C1 segment of cervical spinal cord (tissue), 14 donors: ENCODE measurements around the gene HEXA.

ENCODE experiments used
- DNase-seq, 14 donors: peaks; one replicate each; lab custom pipeline; 2025; lab: John Stamatoyannopoulos, UW

HEXA gene

DNA sequence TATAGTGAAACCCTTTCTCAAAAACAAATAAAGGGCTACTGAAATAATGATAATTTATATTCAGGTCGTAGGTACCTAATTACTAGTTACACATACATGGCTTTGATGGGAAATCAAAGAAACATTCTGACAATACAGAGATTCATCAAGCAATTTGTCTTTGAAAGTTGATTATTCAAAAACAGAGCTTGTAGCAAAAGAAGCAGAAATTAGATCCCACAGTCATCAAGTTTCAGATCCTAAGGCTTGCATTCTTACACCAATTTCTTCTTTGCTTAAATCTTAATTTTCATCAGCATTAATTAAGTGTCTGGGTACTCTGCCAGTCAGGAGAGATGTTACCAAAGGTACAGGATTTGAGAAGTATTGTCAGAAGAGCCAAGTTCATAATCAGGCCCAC lies 1.5 kb upstream of the HEXA start:
- no peak for DNase-seq

DNA sequence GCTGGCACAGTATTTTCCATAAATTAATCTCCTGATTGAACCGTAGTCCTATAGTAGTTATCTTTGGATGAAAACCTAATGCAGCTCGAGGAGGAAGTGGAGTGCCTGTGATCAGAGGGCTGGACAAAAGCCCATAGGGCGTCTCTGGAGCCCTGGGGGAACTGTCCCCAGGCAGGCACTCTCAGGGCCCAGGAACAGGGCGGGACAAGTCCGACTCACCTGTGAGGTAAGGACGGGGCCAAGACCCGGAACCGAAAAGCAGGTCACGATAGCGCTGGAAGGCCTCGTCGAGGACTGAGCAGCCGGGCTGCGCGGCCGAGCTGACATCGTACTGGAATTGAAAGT lies 341 bp downstream of the HEXA start:
- peak in 4 of 14 donors; percentile 42 to 76 (median 48) for DNase-seq

GRCh38 chr15:72372361-72372760 lies 3.5 kb downstream of the HEXA start:
- DNase-seq = no peak

- DNase-seq = no peak
Observed at GRCh38 chr15:72369964-72370363, 5.8 kb downstream of the HEXA start.

DNA sequence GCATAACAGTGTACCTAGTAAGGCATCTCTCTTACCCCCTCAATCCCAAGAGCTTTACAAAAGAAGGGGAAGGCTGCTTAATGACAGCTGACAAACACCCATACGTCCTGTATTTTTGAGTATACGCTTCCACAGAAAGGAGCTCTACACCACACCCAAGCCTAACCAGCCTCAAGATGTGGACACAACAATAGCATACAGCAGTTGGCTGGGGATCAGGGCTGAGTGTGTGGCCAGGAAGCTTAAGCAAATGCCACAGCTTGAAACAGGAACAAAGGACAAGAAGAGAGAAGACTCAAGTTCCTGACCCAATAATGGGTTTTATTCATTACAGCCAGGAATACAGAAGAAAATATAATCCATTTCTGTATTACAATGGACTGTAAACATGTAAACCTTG lies 6.9 kb downstream of the HEXA start:
- peak in 1 of 14 donors; percentile 4 for DNase-seq

GRCh38 chr15:72368325-72368724 lies 7.5 kb downstream of the HEXA start:
- peak in 1 of 14 donors; percentile 0 for DNase-seq

DNA sequence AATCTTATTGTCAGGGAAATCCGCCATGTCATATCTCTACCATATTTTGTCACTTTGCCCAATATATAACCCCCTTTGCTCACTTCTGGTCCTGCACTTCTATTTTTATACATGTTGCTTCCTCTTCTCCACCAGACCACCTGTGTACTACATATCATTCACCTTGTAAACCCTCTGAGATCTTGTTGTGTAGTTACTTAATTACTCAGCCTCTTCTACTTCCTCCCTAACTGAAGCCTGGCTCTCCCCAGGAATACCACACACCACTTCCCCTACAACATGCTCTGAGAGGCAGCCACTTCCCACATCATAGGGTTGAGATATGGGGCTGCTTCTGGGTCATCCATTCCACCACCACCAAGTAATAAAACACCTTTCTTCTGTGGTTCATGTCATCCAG lies 10.0 kb downstream of the HEXA start:
- peak in 1 of 14 donors; percentile 0 for DNase-seq

- no peak for DNase-seq
Observed at GRCh38 chr15:72361176-72361575, 14.6 kb downstream of the HEXA start.

DNA sequence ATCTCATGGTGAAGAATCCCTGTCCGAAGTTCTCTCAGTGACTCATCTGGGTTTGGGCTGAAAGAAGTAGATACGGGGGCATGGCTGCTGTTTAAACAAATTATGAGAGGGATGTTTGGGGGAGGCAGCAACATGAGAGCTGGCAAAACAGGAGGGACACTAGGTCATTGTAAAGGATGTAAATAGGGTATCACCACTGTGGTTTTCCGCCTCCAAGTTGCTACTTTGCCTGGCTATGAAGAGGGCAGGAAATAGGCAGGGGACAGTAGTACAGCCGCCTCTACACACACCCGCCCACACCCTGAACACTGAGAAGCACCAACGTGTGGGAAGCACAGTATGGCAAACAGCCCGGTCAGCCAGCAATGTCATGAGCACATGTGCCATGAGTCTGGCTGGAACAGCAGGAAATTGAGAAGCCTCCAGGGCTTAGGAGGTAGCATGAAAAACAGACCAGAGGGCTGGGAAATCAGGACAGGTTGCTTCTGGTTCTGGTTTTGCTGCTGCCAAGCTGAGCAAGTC lies 17.1 kb downstream of the HEXA start:
- peak in 3 of 14 donors; percentile 2 to 5 (median 2) for DNase-seq

GRCh38 chr15:72358121-72358520 lies 17.7 kb downstream of the HEXA start:
- no peak for DNase-seq

DNA sequence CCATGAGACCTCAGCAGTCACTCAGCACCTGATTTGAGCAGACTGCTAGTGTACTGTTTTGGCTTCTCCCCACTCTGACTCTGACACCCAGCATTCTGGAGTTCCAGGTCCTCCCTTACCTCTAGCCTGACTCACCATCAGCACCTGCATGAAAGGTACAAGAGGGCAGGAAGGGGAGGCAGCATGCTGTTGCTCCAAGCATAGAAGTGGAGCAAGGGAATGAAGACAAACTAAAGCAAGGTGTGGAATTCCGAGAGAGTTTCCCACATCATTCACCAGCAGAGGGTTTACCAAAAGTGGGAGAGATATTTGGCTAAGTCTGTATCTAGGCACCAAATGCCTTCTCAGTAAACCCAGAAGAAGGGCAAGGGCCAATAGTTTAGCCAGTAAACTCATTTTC lies 21.3 kb downstream of the HEXA start:
- DNase-seq = no peak

DNA sequence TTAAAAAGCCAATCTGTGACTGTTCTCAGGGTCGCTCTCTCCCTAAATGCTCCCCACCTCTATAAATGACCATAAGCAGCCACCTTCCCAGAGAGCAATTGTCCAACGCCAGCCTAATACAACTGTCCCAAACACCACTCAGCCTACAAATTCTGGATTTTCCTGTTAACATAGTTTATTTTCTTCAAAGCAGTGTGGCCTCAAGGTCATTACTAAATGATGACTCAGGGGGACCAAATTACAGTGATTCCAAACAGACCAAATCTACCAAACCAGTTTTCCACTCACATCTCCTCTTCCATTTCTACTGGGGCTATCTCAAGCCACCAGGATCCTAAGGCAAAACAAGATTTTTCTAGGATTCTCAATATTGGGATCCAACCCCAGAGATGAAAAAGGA lies 22.5 kb downstream of the HEXA start:
- no peak for DNase-seq

GRCh38 chr15:72345806-72346205 lies 30.0 kb downstream of the HEXA start:
- no peak for DNase-seq

DNA sequence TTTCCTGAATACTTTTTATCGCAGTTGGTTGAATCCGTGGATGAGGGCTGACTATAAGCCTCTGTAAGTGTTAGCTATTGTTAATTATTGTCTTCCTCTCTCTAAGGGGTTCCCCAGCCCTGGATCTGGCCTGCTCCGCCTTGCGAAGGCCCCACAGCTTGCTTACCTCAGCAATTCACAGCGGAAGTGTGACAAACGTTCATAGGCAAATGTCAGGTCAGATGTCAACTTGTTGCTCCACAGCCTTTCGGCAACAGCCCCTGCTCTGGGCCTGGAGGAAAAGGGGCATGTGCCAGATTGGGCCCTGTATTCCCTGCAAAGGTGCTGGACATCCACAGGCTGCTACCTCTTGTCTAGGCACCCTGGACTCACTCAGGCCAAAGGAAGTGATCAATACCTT lies 30.5 kb downstream of the HEXA start:
- no peak for DNase-seq

DNA sequence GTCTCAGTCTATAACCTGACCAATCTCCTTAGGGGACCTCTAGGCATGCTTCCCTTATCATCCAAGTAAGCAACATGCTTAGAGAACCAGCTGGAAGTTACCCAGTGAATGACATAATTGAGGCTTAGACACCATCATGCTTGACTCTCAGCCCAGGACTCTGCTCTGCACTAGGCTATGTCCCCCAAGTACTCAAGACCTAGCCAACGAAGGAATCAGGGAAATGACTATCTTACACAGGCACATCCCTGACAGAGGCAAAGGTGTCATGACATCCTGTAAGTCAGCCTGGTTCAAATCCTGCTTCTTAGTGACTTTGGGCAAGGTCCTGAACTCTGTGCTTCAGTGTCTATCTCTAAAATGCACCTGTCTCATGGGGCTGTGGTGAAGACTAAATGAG lies 31.2 kb downstream of the HEXA start:
- no peak for DNase-seq

DNA sequence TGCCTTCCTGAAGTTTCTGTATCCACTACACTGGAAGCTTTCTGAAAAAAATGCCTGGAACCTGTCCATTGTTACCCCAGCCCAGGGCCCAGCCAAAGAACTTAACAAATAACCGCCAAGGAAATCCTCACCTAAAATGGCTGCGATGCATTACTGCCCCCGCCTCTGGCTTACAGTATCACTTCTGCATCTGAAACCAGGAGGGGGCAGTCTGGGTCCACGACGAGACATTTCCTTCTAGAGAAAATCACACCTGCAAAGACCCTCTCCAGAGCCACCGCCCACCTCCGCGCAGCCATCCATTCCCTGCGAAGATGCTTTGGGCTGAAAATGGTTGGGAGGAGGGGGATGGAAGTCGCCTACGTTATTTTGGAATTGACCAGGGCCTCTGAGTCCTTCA lies 33.4 kb downstream of the HEXA start:
- no peak for DNase-seq

DNA sequence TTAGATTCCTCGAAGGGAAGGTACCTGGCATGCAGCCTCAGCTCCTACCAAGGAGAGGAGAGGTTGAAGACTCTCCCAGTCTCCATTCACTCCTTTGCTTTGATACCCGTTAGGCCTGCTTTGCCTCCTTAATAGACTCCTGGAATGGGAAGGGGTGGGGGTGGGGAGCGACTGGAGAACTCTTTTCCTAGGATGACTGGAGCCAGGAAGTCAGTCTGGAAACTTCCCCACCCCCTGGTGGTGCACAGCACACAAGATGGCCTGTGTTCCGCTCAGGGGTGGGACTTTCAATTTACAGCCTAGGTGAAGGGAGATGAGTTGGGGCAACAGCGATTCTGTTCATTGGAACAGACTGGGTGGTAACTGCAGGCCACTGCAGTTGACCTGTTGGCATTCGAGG lies 34.5 kb downstream of the HEXA start:
- DNase-seq = no peak

GRCh38 chr15:72340366-72340765 lies 35.4 kb downstream of the HEXA start:
- no peak for DNase-seq

GRCh38 chr15:72339777-72340177 lies 36.0 kb downstream of the HEXA start:
- no peak for DNase-seq

DNA sequence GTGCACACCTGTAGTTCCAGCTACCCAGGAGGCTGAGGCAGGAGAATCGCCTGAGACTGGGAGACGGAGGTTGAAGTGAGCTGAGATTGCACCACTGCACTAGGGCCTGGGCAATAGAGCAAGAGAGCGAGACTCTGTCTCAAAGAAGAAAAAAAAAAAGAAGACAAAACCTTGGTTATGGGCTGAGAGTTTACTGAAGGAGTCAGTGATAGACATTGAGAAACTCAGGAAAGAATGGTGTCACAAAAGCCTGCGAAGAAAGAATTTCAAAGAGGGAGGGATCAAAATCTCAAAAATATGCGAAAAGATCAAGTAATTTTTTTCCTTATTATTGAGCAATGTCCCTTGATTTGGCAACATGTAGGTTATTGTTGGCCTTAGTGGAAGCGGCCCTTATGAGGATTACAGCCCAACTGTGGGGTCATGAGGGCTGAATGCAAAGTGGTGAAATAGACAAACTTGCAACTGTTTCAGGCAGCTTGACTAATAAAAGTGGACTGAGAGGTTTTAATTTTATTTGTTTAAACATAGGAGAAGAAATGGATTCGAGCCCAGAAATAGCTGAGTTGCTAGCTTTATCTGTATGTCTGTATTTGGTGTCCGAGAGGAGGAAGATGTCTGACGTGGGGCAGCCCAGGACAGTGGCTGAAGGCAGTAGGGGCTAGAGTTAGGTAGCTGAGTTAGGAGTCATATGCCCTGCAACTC lies 37.0 kb downstream of the HEXA start:
- no peak for DNase-seq

- DNase-seq = no peak
Observed at GRCh38 chr15:72338148-72338547, 37.7 kb downstream of the HEXA start.

- no peak for DNase-seq
Observed at GRCh38 chr15:72334842-72335241, 41.0 kb downstream of the HEXA start.

GRCh38 chr15:72331021-72331420 lies 44.8 kb downstream of the HEXA start:
- no peak for DNase-seq

GRCh38 chr15:72323752-72324151 lies 52.1 kb downstream of the HEXA start:
- no peak for DNase-seq
